NCI-H226 (cell line): ENCODE measurements around the gene FNBP1.
"Not testable (repeated sequence)": the region's sequence is repeated elsewhere in the genome, so short reads cannot be mapped to it uniquely, and the experiment has no call there.

Source experiments
- DNase-seq: peaks from one replicate; pipeline ENCODE4 v3.0.0-alpha.2; 2015

Gene FNBP1

GRCh38 chr9:129946246-129946995 is 96.6 kb downstream of the FNBP1 start:
- DNase-seq = no peak

GRCh38 chr9:129945314-129945713 is 97.7 kb downstream of the FNBP1 start:
- no peak for DNase-seq

GRCh38 chr9:129944506-129945116 is 98.4 kb downstream of the FNBP1 start:
- no peak for DNase-seq

- no peak for DNase-seq
These were observed 103.6 kb downstream of the FNBP1 start for GRCh38 chr9:129939431-129939830.

GRCh38 chr9:129938291-129938979 is 104.6 kb downstream of the FNBP1 start:
- DNase-seq = peak; percentile 6

GRCh38 chr9:129937879-129938278 is 105.1 kb downstream of the FNBP1 start:
- DNase-seq = not testable (repeated sequence)

- no peak for DNase-seq
These were observed 106.8 kb downstream of the FNBP1 start for GRCh38 chr9:129936222-129936621.

GRCh38 chr9:129934780-129935179 is 108.2 kb downstream of the FNBP1 start:
- no peak for DNase-seq

- DNase-seq = no peak
These were observed 108.9 kb downstream of the FNBP1 start for GRCh38 chr9:129934041-129934591.

- no peak for DNase-seq
These were observed 109.6 kb downstream of the FNBP1 start for GRCh38 chr9:129933185-129934040.

GRCh38 chr9:129932303-129933151 is 110.5 kb downstream of the FNBP1 start:
- DNase-seq = no peak

- DNase-seq = no peak
These were observed 112.2 kb downstream of the FNBP1 start for GRCh38 chr9:129930743-129931142.

GRCh38 chr9:129929496-129930125 is 113.4 kb downstream of the FNBP1 start:
- no peak for DNase-seq

GRCh38 chr9:129923589-129923988 is 119.4 kb downstream of the FNBP1 start:
- no peak for DNase-seq

- no peak for DNase-seq
These were observed 121.1 kb downstream of the FNBP1 start for GRCh38 chr9:129921905-129922304.

- no peak for DNase-seq
These were observed 123.1 kb downstream of the FNBP1 start for GRCh38 chr9:129919841-129920240.

- no peak for DNase-seq
These were observed 123.7 kb downstream of the FNBP1 start for GRCh38 chr9:129919277-129919676.

GRCh38 chr9:129918296-129918950 is 124.6 kb downstream of the FNBP1 start:
- no peak for DNase-seq

GRCh38 chr9:129916707-129917106 is 126.3 kb downstream of the FNBP1 start:
- DNase-seq = no peak

- no peak for DNase-seq
These were observed 128.9 kb downstream of the FNBP1 start for GRCh38 chr9:129914051-129914450.
